ENCODE results near the gene KCNS3. TPM values are rescaled to one million over a fixed set of nuclear protein-coding genes. Genes with fewer than 3 reads are reported as not detected.

KCNS3 gene
- polyA plus RNA-seq, 1 of the 3 experiments (the other 2 are of a cell fraction), result 0.07 TPM

DNA sequence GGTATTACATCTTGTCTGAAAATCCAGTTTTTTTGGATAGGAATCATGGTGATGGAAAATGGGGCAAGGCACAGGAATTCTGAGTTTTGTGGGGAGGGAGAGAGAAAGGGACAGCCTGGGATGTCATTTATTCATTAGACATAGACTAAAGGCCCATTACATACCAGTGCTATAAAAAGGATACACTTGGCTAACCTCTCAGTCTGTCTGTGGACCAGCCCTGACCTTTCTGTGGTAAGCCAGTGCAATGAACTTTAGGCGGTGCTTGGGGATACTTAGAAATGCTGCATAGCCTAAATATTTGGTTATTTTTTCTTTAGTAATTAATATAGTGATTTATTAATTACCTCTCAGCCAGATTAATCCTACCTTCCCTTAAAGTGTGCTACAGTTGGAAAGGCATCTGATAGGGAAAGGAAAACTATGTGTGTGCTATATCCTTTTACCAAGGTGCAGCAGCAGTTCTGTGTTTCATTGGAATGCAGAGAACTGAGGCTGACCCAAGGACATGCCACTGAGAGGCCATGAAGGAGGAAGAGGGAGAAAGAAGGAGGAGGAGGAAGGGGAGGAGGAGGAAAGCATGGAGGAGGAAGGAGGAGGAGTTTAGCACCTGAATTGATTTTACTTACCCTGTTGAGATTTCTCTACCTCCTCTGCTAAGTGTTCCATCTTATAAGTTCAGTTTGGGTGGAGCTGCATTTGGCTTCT, 37.5 kb downstream of the KCNS3 start:
- Histone ChIP-seq H3K9me2 (no peaks in the 10 kb centered on the region), H3K36me3 (replicated peaks in 1 of 2; ENCODE audit: control insufficient read depth in 1 of 2, insufficient read depth in 2 of 2, low read length in 1 of 2) (no peaks in the 10 kb centered on the region), H4K20me1 (ENCODE audit: insufficient read depth) (no peaks in the 10 kb centered on the region), H3K4me3 (ENCODE audit: low read depth in 2 of 2, low read length in 1 of 2) (no peak overlapping the region), H3K27ac (ENCODE audit: low read depth in 2 of 2, low read length in 1 of 2) (no peak overlapping the region), H3K9ac (no peak overlapping the region), H3K27me3 (ENCODE audit: insufficient read depth) (no peaks in the 10 kb centered on the region), H3K79me2 (ENCODE audit: insufficient read depth) (no peaks in the 10 kb centered on the region), H2AFZ (ENCODE audit: low read depth) (no peak overlapping the region), H3K9me3 (no peaks in the 10 kb centered on the region), H3F3A (replicated peaks; ENCODE audit: insufficient read depth) (no peaks in the 10 kb centered on the region), H3K4me1 (ENCODE audit: control insufficient read depth in 1 of 2, insufficient read depth in 2 of 2, low read depth in 1 of 2, low read length in 1 of 2) (no peaks in the 10 kb centered on the region), H3K4me2 (no peak overlapping the region)
- TF ChIP-seq YY1 (IDR thresholded peaks at IDR 0.05; ENCODE audit: low read depth), result no peak
- no peak for TF ChIP-seq GABPA (IDR thresholded peaks at IDR 0.05; ENCODE audit: low read depth)
- TF ChIP-seq MXI1 (IDR thresholded peaks at IDR 0.05; ENCODE audit: low read depth, low read length), result no peak
- TF ChIP-seq PBX3 (IDR thresholded peaks at IDR 0.05), result no peak
- no peak for TF ChIP-seq FOXM1 (IDR thresholded peaks at IDR 0.05; ENCODE audit: low read depth)
- TF ChIP-seq, protein P1, sequence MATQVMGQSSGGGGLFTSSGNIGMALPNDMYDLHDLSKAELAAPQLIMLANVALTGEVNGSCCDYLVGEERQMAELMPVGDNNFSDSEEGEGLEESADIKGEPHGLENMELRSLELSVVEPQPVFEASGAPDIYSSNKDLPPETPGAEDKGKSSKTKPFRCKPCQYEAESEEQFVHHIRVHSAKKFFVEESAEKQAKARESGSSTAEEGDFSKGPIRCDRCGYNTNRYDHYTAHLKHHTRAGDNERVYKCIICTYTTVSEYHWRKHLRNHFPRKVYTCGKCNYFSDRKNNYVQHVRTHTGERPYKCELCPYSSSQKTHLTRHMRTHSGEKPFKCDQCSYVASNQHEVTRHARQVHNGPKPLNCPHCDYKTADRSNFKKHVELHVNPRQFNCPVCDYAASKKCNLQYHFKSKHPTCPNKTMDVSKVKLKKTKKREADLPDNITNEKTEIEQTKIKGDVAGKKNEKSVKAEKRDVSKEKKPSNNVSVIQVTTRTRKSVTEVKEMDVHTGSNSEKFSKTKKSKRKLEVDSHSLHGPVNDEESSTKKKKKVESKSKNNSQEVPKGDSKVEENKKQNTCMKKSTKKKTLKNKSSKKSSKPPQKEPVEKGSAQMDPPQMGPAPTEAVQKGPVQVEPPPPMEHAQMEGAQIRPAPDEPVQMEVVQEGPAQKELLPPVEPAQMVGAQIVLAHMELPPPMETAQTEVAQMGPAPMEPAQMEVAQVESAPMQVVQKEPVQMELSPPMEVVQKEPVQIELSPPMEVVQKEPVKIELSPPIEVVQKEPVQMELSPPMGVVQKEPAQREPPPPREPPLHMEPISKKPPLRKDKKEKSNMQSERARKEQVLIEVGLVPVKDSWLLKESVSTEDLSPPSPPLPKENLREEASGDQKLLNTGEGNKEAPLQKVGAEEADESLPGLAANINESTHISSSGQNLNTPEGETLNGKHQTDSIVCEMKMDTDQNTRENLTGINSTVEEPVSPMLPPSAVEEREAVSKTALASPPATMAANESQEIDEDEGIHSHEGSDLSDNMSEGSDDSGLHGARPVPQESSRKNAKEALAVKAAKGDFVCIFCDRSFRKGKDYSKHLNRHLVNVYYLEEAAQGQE (IDR thresholded peaks at IDR 0.05; ENCODE audit: low read depth, low read length), result no peak
- no peak for TF ChIP-seq RFX5 (IDR thresholded peaks at IDR 0.05; ENCODE audit: low read length)
- TF ChIP-seq SMC3 (IDR thresholded peaks at IDR 0.05; ENCODE audit: low read depth, low read length), result no peak
- no peak for TF ChIP-seq RAD21 (IDR thresholded peaks at IDR 0.05; ENCODE audit: low read length)
- TF ChIP-seq RXRA (IDR thresholded peaks at IDR 0.05; ENCODE audit: borderline replicate concordance, low read depth), result no peak
- no peak for TF ChIP-seq ZBTB33 (IDR thresholded peaks at IDR 0.05; ENCODE audit: borderline replicate concordance, low read depth)
- TF ChIP-seq MEF2A (IDR thresholded peaks at IDR 0.05; ENCODE audit: borderline replicate concordance, low read depth), result no peak
- TF ChIP-seq GATA2 (CRISPR knock-in tag; IDR thresholded peaks at IDR 0.05), result no peak
- TF ChIP-seq, protein P2, sequence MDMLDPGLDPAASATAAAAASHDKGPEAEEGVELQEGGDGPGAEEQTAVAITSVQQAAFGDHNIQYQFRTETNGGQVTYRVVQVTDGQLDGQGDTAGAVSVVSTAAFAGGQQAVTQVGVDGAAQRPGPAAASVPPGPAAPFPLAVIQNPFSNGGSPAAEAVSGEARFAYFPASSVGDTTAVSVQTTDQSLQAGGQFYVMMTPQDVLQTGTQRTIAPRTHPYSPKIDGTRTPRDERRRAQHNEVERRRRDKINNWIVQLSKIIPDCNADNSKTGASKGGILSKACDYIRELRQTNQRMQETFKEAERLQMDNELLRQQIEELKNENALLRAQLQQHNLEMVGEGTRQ (IDR thresholded peaks at IDR 0.05; ENCODE audit: borderline replicate concordance, low read depth, low read length), result no peak
- POLR2A ChIA-PET, result no interaction called here
- no peak for DNase-seq
- CTCF ChIA-PET, result no interaction called here
- WGBS (ENCODE audit: low lambda C conversion rate), result 0% methylated on average over 1 of the region's 1 CpG
